Suprapubic skin (tissue), 3 donors: ENCODE measurements around the gene LSM5.

Experiments
- CTCF ChIP-seq, 2 donors: fragments of 200-600 bp in 1 of 2; fragments of 450-650 bp in 1 of 2; sonication (generic) in 1 of 2; IDR thresholded peaks; one replicate each; pipeline ENCODE4 v1.5.1; 2016 to 2019; ENCODE audit warnings: antibody characterized with exemption in 2 of 2, mild to moderate bottlenecking in 1 of 2, moderate library complexity in 1 of 2
- POLR2A ChIP-seq, 2 donors: fragments of 450-650 bp; IDR thresholded peaks; one replicate each; pipeline ENCODE4 v1.6.1; 2017; ENCODE audit warnings: antibody characterized with exemption in 2 of 2, mild to moderate bottlenecking in 2 of 2, moderate library complexity in 2 of 2

DNA sequence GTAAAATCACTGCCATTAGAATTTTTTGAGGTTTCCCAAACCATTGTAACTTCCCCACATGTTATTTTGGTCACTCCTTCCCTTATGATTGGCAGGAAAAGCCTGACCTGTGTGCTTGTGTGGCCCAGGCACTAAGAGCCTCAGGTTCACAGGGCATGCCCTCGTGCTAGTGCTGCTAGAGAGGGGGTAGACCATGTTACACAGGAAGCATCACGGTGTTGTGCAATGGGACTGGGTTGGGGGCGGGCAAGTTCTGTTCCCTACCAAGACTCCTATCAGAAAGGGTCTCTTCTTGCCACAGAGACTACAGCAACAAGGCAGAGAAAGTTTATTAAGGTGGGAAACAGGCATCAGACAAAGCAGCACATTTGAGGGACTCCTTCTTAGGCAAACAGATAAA, 32.2 kb downstream of the LSM5 start:
- TF ChIP-seq POLR2A (IDR thresholded peaks at IDR 0.05) (no peak), CTCF (IDR thresholded peaks at IDR 0.05) (no peak)
